IMR-90 (cell line): ENCODE measurements around the gene IL1RAPL1. TPM values are rescaled to one million over a fixed set of nuclear protein-coding genes. Genes with fewer than 3 reads are reported as not detected.

ENCODE experiments used
- ATAC-seq: fragments of 200-7000 bp; cut with Tn5 transposase; 2 replicates; pipeline ENCODE4 v1.9.1; 2020; ENCODE audit warnings: low read depth, mild to moderate bottlenecking, moderate library complexity
- BruUV-seq: library from RNA; stranded (reverse); fragments of 400-500 nt; replicated peaks from 2 replicates; lab custom pipeline; 2021; lab: Mats Ljungman, UMichigan
- CTCF ChIA-PET: fragments of 300-600 bp; formaldehyde crosslinking; extraction: SDS; loops from one replicate; lab custom pipeline; 2021; ENCODE audit warnings: antibody characterized with exemption; lab: Yijun Ruan, JAX
- POLR2A ChIA-PET: fragments of 300-600 bp; sonication (Branson Sonifier 250); formaldehyde crosslinking; loops from one replicate; lab custom pipeline; 2022; ENCODE audit warnings: antibody characterized with exemption; ENCODE audit not compliant: unreplicated experiment; lab: Charles Lee
- DNase-seq: peaks from one replicate; pipeline ENCODE4 v3.0.0; 2013
- H2AFZ ChIP-seq: replicated peaks from 2 replicates; pipeline ENCODE3; 2013; ENCODE audit warnings: low read length, mild to moderate bottlenecking; ENCODE audit not compliant: poor library complexity
- H2AK5ac ChIP-seq: 2 replicates; pipeline ENCODE4 v1.6.1; 2013; ENCODE audit warnings: low read depth, low read length, inconsistent platforms
- H2AK9ac ChIP-seq: replicated peaks from 2 replicates; pipeline ENCODE3; 2013; ENCODE audit warnings: mild to moderate bottlenecking, low read depth, low read length, moderate library complexity; ENCODE audit not compliant: poor library complexity
- H2BK120ac ChIP-seq: 2 replicates; pipeline ENCODE4 v1.6.1; 2013; ENCODE audit warnings: low read depth, low read length, inconsistent platforms
- H2BK15ac ChIP-seq: 3 replicates; pipeline ENCODE4 v1.6.1; 2013; ENCODE audit warnings: low read depth, low read length, inconsistent platforms
- H2BK20ac ChIP-seq: 2 replicates; pipeline ENCODE4 v1.6.1; 2013; ENCODE audit warnings: low read depth, mild to moderate bottlenecking, inconsistent platforms, low read length, moderate library complexity
- H2BK5ac ChIP-seq: 2 replicates; pipeline ENCODE4 v1.6.1; 2013; ENCODE audit warnings: mild to moderate bottlenecking, low read depth, low read length, inconsistent platforms; ENCODE audit not compliant: poor library complexity, severe bottlenecking
- H3K14ac ChIP-seq: replicated peaks from 2 replicates; pipeline ENCODE4 v1.6.1; 2013; ENCODE audit warnings: low read depth, low read length, inconsistent platforms
- H3K18ac ChIP-seq: 2 replicates; pipeline ENCODE4 v1.6.1; 2013; ENCODE audit warnings: low read depth, low read length, control low read depth
- H3K23ac ChIP-seq: 2 replicates; pipeline ENCODE4 v1.6.1; 2013; ENCODE audit warnings: low read depth, low read length, inconsistent platforms
- H3K27ac ChIP-seq: 2 replicates; pipeline ENCODE4 v1.5.1; 2013; ENCODE audit warnings: mild to moderate bottlenecking, control low read depth, low read length; ENCODE audit not compliant: insufficient read depth
- H3K27me3 ChIP-seq: 2 replicates; pipeline ENCODE4 v1.6.1; 2013; ENCODE audit warnings: low read length; ENCODE audit not compliant: control insufficient read depth, insufficient read depth
- H3K36me3 ChIP-seq: 2 replicates; pipeline ENCODE4 v1.6.1; 2013; ENCODE audit warnings: low read length, mixed read lengths; ENCODE audit not compliant: control insufficient read depth, insufficient read depth
- H3K4ac ChIP-seq: 2 replicates; pipeline ENCODE4 v1.6.1; 2013; ENCODE audit warnings: low read depth, low read length, inconsistent platforms
- H3K4me1 ChIP-seq: 2 replicates; pipeline ENCODE4 v1.6.1; 2013; ENCODE audit warnings: low read length, mixed read lengths; ENCODE audit not compliant: control insufficient read depth, insufficient read depth
- H3K4me2 ChIP-seq: 2 replicates; pipeline ENCODE4 v1.6.1; 2013; ENCODE audit warnings: low read depth, mild to moderate bottlenecking, control low read depth, low read length, moderate library complexity
- H3K4me3 ChIP-seq: 2 replicates; pipeline ENCODE4 v1.5.1; 2013; ENCODE audit warnings: low read depth, mild to moderate bottlenecking, control low read depth, low read length, moderate library complexity; ENCODE audit not compliant: insufficient read depth
- H3K56ac ChIP-seq: 2 replicates; pipeline ENCODE4 v1.6.1; 2013; ENCODE audit warnings: low read length, inconsistent platforms; ENCODE audit not compliant: insufficient read depth; ENCODE audit errors: extremely low read depth
- H3K79me1 ChIP-seq, 2 experiments: 2 replicates each; pipeline ENCODE4 v1.6.1; 2013; ENCODE audit warnings: low read length in 2 of 2, inconsistent platforms in 1 of 2, low read depth in 1 of 2
- H3K9ac ChIP-seq: 2 replicates; pipeline ENCODE4 v1.6.1; 2013; ENCODE audit warnings: low read depth, low read length, control low read depth
- H3K9me1 ChIP-seq: 2 replicates; pipeline ENCODE4 v1.6.1; 2013; ENCODE audit warnings: low read length, inconsistent platforms; ENCODE audit not compliant: insufficient read depth
- H3K9me3 ChIP-seq: 2 replicates; pipeline ENCODE4 v1.6.1; 2013; ENCODE audit warnings: low read length; ENCODE audit not compliant: control insufficient read depth, insufficient read depth
- H4K20me1 ChIP-seq: 2 replicates; pipeline ENCODE4 v1.6.1; 2013; ENCODE audit warnings: low read length, inconsistent platforms; ENCODE audit not compliant: insufficient read depth
- H4K5ac ChIP-seq: 2 replicates; pipeline ENCODE4 v1.6.1; 2013; ENCODE audit warnings: mild to moderate bottlenecking, low read depth, low read length, control low read depth
- H4K8ac ChIP-seq, 2 experiments: 2 replicates each; pipeline ENCODE4 v1.6.1; 2013; ENCODE audit warnings: low read depth in 2 of 2, low read length in 2 of 2, control low read depth in 1 of 2, inconsistent platforms in 1 of 2
- H4K91ac ChIP-seq: 2 replicates; pipeline ENCODE4 v1.6.1; 2013; ENCODE audit warnings: low read depth, low read length, inconsistent platforms; ENCODE audit not compliant: insufficient read depth
- MXI1 ChIP-seq: IDR thresholded peaks from 2 replicates; pipeline ENCODE4 v1.6.1; 2012; ENCODE audit warnings: low read depth, mild to moderate bottlenecking, low read length, moderate library complexity, borderline replicate concordance
- WGBS, 2 experiments: methylation state at CpG; one replicate each; pipeline versions ENCODE4 v1.1.5 to v1.1.7; 2013; ENCODE audit warnings: missing lambda C conversion rate in 2 of 2; ENCODE audit not compliant: insufficient read length in 1 of 2; ENCODE audit errors: extremely low coverage in 2 of 2; 5-methylcytosine and 5-hydroxymethylcytosine counted together
- dilution Hi-C: fragments of 300-500 bp; cut with HindIII; formaldehyde crosslinking; loops from one replicate; pipeline ENCODE4 v1.14.3; 2018; ENCODE audit warnings: low sequenced_read_pairs; ENCODE audit not compliant: unreplicated experiment
- in situ Hi-C: fragments of 300-500 bp; cut with MboI; formaldehyde crosslinking; loops from 3 replicates; pipeline ENCODE4 v1.14.3; 2019; ENCODE audit warnings: low sequenced_read_pairs, inconsistent platforms, mixed read lengths
- intact Hi-C: fragments of 100-400 bp; cut with micrococcal nuclease; formaldehyde crosslinking; loops from 2 replicates; pipeline ENCODE4 v1.10.0; 2022
- polyA plus RNA-seq, 3 experiments: library from polyadenylated mRNA; depleted of rRNA; stranded (reverse); fragments of >200 nt; gene quantifications; 2 replicates each; pipeline ENCODE4 v1.2.3, GENCODE V29; 2012; ENCODE audit warnings: low replicate concordance in 1 of 3
- total RNA-seq: library from RNA; depleted of rRNA; stranded (reverse); fragments of >200 nt; gene quantifications from 2 replicates; pipeline ENCODE4 v1.2.3, GENCODE V29; 2012

The IL1RAPL1 gene
- total and polyA plus RNA-seq, 2 of the 4 experiments (the other 2 are of a cell fraction): 1.5 to 9.0 TPM

DNA sequence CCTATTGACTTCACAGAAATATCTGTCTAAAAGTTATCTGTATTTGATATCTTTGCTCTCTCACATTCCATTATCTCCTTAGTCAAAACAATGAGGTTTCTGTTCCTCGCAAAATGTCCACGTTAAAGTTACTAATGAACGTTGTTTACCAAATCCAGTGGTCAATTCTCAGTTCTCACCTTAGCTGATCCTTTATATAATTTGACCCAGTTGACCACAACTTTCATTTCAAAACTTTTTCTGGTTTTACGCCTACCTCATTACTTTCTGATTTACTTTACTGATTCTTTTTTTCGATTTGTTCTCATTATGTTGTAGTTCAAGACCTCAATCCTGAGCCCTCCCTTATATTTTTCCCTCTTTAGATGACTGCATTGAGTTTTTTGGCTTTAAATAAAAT lies 186.6 kb downstream of the IL1RAPL1 start:
- H3K79me1 ChIP-seq: no peaks in the 10 kb centered on the region
- H3K18ac ChIP-seq: no peak overlapping the region
- no peak overlapping the region for H2BK120ac ChIP-seq
- no peak overlapping the region for H4K8ac ChIP-seq
- no peak for TF ChIP-seq MXI1
- WGBS, 2 experiments: 84% methylated on average over 3 of the region's 5 CpGs; no CpG with 5 or more reads in 1 of the 2 experiments
- BruUV-seq: no TSS peak
- no peak overlapping the region for H4K91ac ChIP-seq
- H3K4me1 ChIP-seq: no peaks in the 10 kb centered on the region
- H3K4ac ChIP-seq: no peak overlapping the region
- H3K23ac ChIP-seq: no peak overlapping the region
- H3K56ac ChIP-seq: no peak overlapping the region
- POLR2A ChIA-PET: no interaction called here
- no peaks in the 10 kb centered on the region for H3K27me3 ChIP-seq
- no peak overlapping the region for H4K5ac ChIP-seq
- no peak overlapping the region for H2BK20ac ChIP-seq
- no peak overlapping the region for H2BK5ac ChIP-seq
- H3K14ac ChIP-seq: no peak overlapping the region
- no peaks in the 10 kb centered on the region for H4K20me1 ChIP-seq
- CTCF ChIA-PET: no interaction called here
- no peak overlapping the region for H3K9ac ChIP-seq
- no peak overlapping the region for H2AK9ac ChIP-seq
- H3K4me2 ChIP-seq: no peak overlapping the region
- H3K4me3 ChIP-seq: no peak overlapping the region
- H3K9me3 ChIP-seq: no peaks in the 10 kb centered on the region
- ATAC-seq: no peak
- DNase-seq: no peak
- no peaks in the 10 kb centered on the region for H3K36me3 ChIP-seq
- H2AFZ ChIP-seq: no peak overlapping the region
- H3K27ac ChIP-seq: no peak overlapping the region
- no peak overlapping the region for H2AK5ac ChIP-seq
- in situ Hi-C loops: no loop called here
- dilution Hi-C loops: no loop called here
- no peak overlapping the region for H2BK15ac ChIP-seq
- intact Hi-C loops: no loop called here
- H3K9me1 ChIP-seq: no peaks in the 10 kb centered on the region
